GM12878 (cell line): ENCODE measurements around the gene EYS. TPM values are rescaled to one million over a fixed set of nuclear protein-coding genes. Genes with fewer than 3 reads are reported as not detected.

Source experiments
- ATAC-seq: fragments of 200-7000 bp; cut with Tn5 transposase; 3 replicates; pipeline ENCODE4 v1.9.1; 2020; ENCODE audit warnings: mild to moderate bottlenecking, moderate library complexity
- BruUV-seq: library from RNA; stranded (reverse); fragments of 400-500 nt; replicated peaks from 2 replicates; lab custom pipeline; 2021; lab: Mats Ljungman, UMichigan
- CTCF ChIA-PET: fragments of 300-600 bp; sonication (Branson Sonifier 250); formaldehyde crosslinking; extraction: SDS; loops from one replicate; lab custom pipeline; 2021; ENCODE audit warnings: inconsistent platforms; lab: Yijun Ruan, JAX
- POLR2A ChIA-PET: fragments of 350-600 bp; formaldehyde crosslinking; extraction: SDS; loops from one replicate; lab custom pipeline; 2021; ENCODE audit warnings: inconsistent platforms; lab: Charles Lee
- RAD21 ChIA-PET: fragments of 300-600 bp; sonication (Branson Sonifier 250); formaldehyde crosslinking; loops from one replicate; lab custom pipeline; 2023; ENCODE audit warnings: antibody characterized with exemption; ENCODE audit not compliant: unreplicated experiment; lab: Charles Lee
- SMC1A ChIA-PET: fragments of 300-600 bp; sonication (Branson Sonifier 250); formaldehyde crosslinking; loops from one replicate; lab custom pipeline; 2023; ENCODE audit not compliant: unreplicated experiment, uncharacterized antibody; lab: Charles Lee
- DNase-seq: peaks from one replicate; pipeline ENCODE4 v3.0.0-alpha.2; 2011; ENCODE audit warnings: low read depth, low spot score
- FAIRE-seq: peaks from 3 replicates; lab custom pipeline; 2011; peaks lifted over from hg19 to GRCh38; lab: Jason Lieb, UNC
- H2AFZ ChIP-seq: 2 replicates; pipeline ENCODE4 v1.6.0; 2011; ENCODE audit warnings: low read depth, low read length, control low read depth; ENCODE audit not compliant: control insufficient read depth
- H3K27ac ChIP-seq: 2 replicates; pipeline ENCODE4 v1.5.1; 2011; ENCODE audit warnings: control low read depth; ENCODE audit not compliant: control insufficient read depth, insufficient read depth
- H3K27me3 ChIP-seq, 2 experiments: replicated peaks in 1 of 2; 2 replicates each; pipeline versions ENCODE4 v1.6.0 to v1.6.1; 2011; ENCODE audit warnings: low read length in 1 of 2; ENCODE audit not compliant: control insufficient read depth in 2 of 2, insufficient read depth in 2 of 2
- H3K36me3 ChIP-seq, 2 experiments: 2 replicates each; pipeline ENCODE4 v1.5.1; 2011; ENCODE audit warnings: low read length in 1 of 2; ENCODE audit not compliant: control insufficient read depth in 2 of 2, insufficient read depth in 2 of 2
- H3K4me1 ChIP-seq: 2 replicates; pipeline ENCODE4 v1.6.1; 2011; ENCODE audit warnings: mild to moderate bottlenecking, low read length, moderate library complexity, mixed read lengths; ENCODE audit not compliant: control insufficient read depth, insufficient read depth
- H3K4me2 ChIP-seq: 2 replicates; pipeline ENCODE4 v1.6.0; 2011; ENCODE audit warnings: control low read depth; ENCODE audit not compliant: control insufficient read depth, insufficient read depth
- H3K4me3 ChIP-seq: fragments of 200-600 bp; sonication (generic); 2 replicates; pipeline ENCODE4 v1.5.1; 2016
- H3K79me2 ChIP-seq: 2 replicates; pipeline ENCODE4 v1.6.0; 2011; ENCODE audit warnings: low read length; ENCODE audit not compliant: control insufficient read depth, insufficient read depth
- H3K9ac ChIP-seq: 2 replicates; pipeline ENCODE4 v1.8.0; 2011; ENCODE audit warnings: low read length, control low read depth, mixed read lengths; ENCODE audit not compliant: control insufficient read depth, insufficient read depth
- H3K9me3 ChIP-seq: replicated peaks from 3 replicates; pipeline ENCODE4 v1.5.1; 2011; ENCODE audit warnings: mild to moderate bottlenecking, low read length; ENCODE audit not compliant: control insufficient read depth, insufficient read depth
- H4K20me1 ChIP-seq: 2 replicates; pipeline ENCODE4 v1.6.0; 2011; ENCODE audit not compliant: control insufficient read depth, insufficient read depth
- CUX1 ChIP-seq: IDR thresholded peaks from 2 replicates; pipeline ENCODE4 v1.6.1; 2012; ENCODE audit warnings: improper control_type of control experiment, low read depth, low read length; ENCODE audit not compliant: insufficient replicate concordance
- DPF2 ChIP-seq: fragments of 450-650 bp; IDR thresholded peaks from 2 replicates; pipeline ENCODE4 v1.6.1; 2017; ENCODE audit warnings: mild to moderate bottlenecking
- IRF4 ChIP-seq: IDR thresholded peaks from 2 replicates; pipeline ENCODE4 v1.6.1; 2011; ENCODE audit warnings: low read depth, low read length
- MEF2A ChIP-seq: IDR thresholded peaks from 2 replicates; pipeline ENCODE4 v1.6.1; 2011; ENCODE audit warnings: low read depth, mild to moderate bottlenecking, low read length, moderate library complexity; ENCODE audit not compliant: insufficient read depth
- WGBS: methylation state at CpG from one replicate; pipeline ENCODE4 v1.1.6; 2016; ENCODE audit warnings: low lambda C conversion rate; ENCODE audit not compliant: insufficient replicate concordance, insufficient coverage; ENCODE audit errors: missing lambda C conversion rate; 5-methylcytosine and 5-hydroxymethylcytosine counted together
- in situ Hi-C: fragments of 300-500 bp; cut with MboI; formaldehyde crosslinking; loops from 9 replicates; pipeline ENCODE4 v1.14.3; 2018; ENCODE audit warnings: mixed read lengths
- intact Hi-C: fragments of 100-400 bp; cut with micrococcal nuclease; formaldehyde crosslinking; loops from one replicate; pipeline ENCODE4 v1.14.2; 2022; ENCODE audit not compliant: unreplicated experiment
- polyA plus RNA-seq, 11 experiments: library from polyadenylated mRNA; depleted of rRNA in 4 of 11; unstranded in 6 of 11; stranded (reverse) in 5 of 11; fragments of >200 nt; fragmentation: Nextera tagmentation in 4 of 11; fragmentation: Illumina TruSeq in 1 of 11; extraction: Ambion mirVana in 4 of 11; extraction: Trizol in 1 of 11; gene quantifications; 1 replicate in 1 of 11; 2 replicates in 10 of 11; pipeline versions ENCODE4 v1.2.1 to v1.2.3, GENCODE V29; 2011 to 2016; ENCODE audit warnings: inconsistent platforms in 2 of 11, missing spikeins in 2 of 11, low read depth in 1 of 11
- total RNA-seq, 4 experiments: library from RNA; depleted of rRNA in 3 of 4; stranded (reverse); fragments of >200 nt in 3 of 4; fragmentation: Illumina TruSeq in 1 of 4; extraction: Trizol in 1 of 4; gene quantifications; 2 replicates each; pipeline versions ENCODE4 v1.2.1 to v1.2.3, GENCODE V29; 2013 to 2021
- TF ChIP-seq, protein P1 (sequence below): fragments of 450-650 bp; IDR thresholded peaks from 2 replicates; pipeline ENCODE4 v1.6.1; 2017; ENCODE audit warnings: mild to moderate bottlenecking, moderate library complexity

EYS gene
- total and polyA plus RNA-seq, 10 of the 15 experiments (the other 5 are each of a cell fraction or from before 2014, with no cell fraction given), result under 0.01 to 0.14 (median 0.02) TPM; not detected in 1

GRCh38 chr6:65671922-65672321 lies 35.1 kb downstream of the EYS start:
- in situ Hi-C loops, result no loop called here
- no TSS peak for BruUV-seq
- WGBS, result 0% methylated on average over 1 of the region's 1 CpG
- CTCF ChIA-PET, result no interaction called here
- SMC1A ChIA-PET, result no interaction called here
- ATAC-seq (no peak), FAIRE-seq (no peak)
- Histone ChIP-seq H3K4me2 (no peak overlapping the region), H3K36me3 (no peaks in the 10 kb centered on the region), H3K9me3 (no peaks in the 10 kb centered on the region)
- no peak for TF ChIP-seq IRF4
- TF ChIP-seq, protein P1, sequence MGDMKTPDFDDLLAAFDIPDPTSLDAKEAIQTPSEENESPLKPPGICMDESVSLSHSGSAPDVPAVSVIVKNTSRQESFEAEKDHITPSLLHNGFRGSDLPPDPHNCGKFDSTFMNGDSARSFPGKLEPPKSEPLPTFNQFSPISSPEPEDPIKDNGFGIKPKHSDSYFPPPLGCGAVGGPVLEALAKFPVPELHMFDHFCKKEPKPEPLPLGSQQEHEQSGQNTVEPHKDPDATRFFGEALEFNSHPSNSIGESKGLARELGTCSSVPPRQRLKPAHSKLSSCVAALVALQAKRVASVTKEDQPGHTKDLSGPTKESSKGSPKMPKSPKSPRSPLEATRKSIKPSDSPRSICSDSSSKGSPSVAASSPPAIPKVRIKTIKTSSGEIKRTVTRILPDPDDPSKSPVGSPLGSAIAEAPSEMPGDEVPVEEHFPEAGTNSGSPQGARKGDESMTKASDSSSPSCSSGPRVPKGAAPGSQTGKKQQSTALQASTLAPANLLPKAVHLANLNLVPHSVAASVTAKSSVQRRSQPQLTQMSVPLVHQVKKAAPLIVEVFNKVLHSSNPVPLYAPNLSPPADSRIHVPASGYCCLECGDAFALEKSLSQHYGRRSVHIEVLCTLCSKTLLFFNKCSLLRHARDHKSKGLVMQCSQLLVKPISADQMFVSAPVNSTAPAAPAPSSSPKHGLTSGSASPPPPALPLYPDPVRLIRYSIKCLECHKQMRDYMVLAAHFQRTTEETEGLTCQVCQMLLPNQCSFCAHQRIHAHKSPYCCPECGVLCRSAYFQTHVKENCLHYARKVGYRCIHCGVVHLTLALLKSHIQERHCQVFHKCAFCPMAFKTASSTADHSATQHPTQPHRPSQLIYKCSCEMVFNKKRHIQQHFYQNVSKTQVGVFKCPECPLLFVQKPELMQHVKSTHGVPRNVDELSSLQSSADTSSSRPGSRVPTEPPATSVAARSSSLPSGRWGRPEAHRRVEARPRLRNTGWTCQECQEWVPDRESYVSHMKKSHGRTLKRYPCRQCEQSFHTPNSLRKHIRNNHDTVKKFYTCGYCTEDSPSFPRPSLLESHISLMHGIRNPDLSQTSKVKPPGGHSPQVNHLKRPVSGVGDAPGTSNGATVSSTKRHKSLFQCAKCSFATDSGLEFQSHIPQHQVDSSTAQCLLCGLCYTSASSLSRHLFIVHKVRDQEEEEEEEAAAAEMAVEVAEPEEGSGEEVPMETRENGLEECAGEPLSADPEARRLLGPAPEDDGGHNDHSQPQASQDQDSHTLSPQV, result no peak
- no peak for TF ChIP-seq DPF2
- no peak for TF ChIP-seq CUX1
- no peak for TF ChIP-seq MEF2A
- TF ChIP-seq, all 136 proteins: peak for 0
- H3K9ac ChIP-seq, result no peak overlapping the region
- RAD21 ChIA-PET, result no interaction called here
- no peaks in the 10 kb centered on the region for H3K27me3 ChIP-seq
- DNase-seq, result no peak
- H3K79me2 ChIP-seq, result no peaks in the 10 kb centered on the region
- no peaks in the 10 kb centered on the region for H4K20me1 ChIP-seq
- no peaks in the 10 kb centered on the region for H3K4me1 ChIP-seq
- intact Hi-C loops, result no loop called here
- no peak overlapping the region for H3K27ac ChIP-seq
- no peak overlapping the region for H3K4me3 ChIP-seq
- POLR2A ChIA-PET, result no interaction called here
- H2AFZ ChIP-seq, result no peak overlapping the region
